IPS-NIHi7 (cell line): ENCODE results near the gene CACNA1H.
A peak's percentile ranks its signal among the peaks of the same experiment; 100 is the strongest.

Experiments
- DNase-seq: peaks from one replicate; pipeline ENCODE4 v3.0.0; 2012; ENCODE audit warnings: mixed read lengths; ENCODE audit errors: extremely low spot score

The CACNA1H gene

DNA sequence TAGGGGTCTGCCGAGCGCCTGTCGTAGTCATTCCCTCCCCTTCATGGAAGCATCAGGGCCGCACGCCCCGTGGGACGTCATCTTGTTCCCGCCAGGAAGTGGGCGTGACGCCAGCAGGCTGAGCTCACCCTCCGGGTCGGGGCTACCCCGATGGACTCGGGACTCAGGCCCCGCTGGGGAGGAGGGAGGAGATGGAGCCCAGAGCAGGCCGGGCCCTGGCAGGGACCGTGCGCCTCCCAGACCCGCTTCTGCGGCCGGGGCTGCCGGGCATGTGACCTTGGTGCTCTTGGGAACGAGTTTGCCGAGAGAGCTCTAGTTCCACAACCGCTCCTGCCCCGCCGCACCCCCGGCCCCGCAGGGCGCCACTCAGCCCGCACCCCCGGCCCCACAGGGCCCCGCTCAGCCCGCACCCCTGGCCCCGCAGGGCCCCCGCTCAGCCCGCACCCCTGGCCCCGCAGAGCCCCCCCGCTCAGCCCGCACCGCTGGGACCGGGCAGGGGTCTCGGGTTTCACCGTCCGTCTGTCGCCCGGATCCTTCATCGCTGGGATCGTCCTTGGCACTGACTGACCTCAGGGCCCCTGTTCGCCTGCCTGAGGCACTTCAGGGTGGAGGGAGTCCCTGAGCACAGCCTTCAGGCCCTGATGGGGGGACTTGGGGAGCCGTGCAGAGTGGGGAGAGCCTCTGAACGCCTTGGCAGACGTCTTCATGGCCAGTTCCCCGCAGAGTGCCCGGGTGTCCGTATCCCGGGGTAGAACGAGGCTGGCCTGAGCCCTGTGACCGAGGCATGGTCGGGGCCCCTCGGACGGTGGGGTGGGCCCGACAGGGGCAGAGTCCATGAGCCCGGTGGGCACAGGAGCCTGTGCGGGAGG, 5.8 kb downstream of the CACNA1H start:
- DNase-seq: no peak

DNA sequence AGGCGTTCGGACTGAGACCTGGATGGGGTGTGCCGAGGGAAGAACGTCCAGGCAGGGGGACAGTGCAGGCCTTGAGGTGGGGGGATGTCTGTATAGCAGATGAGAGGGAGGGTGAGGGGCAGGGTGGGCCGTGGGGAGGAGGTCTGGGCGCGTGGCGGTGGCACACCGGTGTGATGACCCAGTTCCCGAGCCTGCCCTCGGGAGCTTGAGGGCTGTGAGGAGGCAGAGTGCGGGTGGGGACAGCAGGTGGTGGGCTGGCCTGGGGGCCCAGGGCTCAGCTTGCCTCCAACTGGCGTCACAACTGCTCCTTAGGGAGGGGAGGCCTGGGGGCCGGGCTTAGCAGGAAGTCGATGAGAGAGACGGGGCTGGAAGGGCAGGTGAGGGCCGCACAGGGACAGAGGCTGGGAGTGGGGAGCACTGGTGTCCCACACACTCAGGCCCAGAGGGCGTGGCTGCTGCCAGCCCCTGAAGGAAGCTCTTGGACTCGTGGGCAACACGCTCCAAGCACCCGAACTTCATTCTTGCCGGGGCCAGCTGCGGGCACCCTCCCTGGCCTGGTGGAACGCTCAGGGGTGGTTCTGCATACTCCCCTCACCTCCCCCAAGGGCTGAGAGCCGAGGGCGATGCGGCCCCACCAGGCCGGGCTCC, 6.5 kb downstream of the CACNA1H start:
- no peak for DNase-seq

DNA sequence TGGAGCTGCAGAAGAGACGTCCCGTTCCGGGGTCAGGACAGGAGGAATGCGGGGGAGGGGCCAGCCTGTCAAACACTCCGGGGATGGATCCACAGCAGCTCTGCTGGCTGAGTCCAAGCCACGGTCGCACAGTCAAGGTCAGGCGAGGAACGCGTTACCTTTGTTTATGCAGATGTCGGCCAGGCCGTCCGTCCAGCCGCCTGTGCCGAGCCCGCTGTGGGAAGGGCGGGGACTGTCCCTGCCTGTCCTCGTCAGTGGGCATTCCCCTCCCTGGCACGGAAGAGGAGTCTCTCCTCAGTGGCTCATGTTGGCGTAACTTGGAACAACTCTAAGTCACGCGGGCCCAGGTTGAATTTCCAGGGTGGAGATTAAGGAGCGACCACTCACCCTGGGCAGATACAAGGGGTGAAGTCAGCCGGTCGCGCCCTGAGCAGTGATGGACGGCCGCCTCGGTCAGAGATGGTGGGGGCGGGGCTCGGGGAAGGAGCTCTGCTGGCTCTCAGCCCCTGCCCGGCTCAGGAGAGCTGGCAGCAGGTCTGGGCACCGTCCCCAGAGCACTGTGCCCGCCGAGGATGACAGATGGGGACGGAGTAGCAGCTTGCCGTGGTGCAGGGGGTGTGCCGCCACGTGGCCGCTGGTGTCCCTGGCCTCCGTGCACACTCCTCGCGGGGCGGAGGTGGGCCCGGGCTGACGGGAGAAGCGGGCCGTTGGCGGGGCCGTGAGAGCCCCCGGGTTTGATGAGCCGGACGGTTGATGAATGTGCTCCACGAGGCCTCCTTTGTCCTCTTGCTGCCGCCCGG, 7.3 kb downstream of the CACNA1H start:
- no peak for DNase-seq

DNA sequence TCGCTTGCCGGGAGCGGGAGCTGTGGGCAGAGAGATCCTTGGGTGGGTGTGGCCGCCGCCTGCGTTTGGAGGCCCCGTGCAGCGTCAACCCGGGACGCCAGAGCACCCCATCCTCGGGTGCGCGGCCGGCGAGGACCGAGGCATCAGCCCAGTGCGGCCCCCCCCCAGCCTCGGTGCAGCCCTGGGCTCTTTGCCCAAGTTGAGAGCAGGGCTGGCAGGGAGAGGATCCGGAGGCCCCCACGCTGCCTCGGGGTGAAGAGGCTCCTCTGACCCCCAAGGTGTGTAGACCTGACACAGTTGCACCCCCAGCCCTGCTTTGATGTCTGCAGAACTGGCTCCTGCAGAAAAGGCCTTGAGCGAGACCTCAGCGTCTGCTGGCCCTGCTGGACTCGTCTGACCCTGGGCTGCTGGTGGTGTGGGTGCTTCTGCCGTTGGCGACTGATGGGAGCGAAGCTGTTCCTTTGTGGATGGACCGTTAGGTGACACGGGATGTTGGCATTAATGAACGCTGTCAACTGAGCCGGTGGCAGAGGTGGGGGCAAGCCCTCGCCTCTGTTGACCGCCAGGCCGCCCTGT, 8.0 kb downstream of the CACNA1H start:
- no peak for DNase-seq

DNA sequence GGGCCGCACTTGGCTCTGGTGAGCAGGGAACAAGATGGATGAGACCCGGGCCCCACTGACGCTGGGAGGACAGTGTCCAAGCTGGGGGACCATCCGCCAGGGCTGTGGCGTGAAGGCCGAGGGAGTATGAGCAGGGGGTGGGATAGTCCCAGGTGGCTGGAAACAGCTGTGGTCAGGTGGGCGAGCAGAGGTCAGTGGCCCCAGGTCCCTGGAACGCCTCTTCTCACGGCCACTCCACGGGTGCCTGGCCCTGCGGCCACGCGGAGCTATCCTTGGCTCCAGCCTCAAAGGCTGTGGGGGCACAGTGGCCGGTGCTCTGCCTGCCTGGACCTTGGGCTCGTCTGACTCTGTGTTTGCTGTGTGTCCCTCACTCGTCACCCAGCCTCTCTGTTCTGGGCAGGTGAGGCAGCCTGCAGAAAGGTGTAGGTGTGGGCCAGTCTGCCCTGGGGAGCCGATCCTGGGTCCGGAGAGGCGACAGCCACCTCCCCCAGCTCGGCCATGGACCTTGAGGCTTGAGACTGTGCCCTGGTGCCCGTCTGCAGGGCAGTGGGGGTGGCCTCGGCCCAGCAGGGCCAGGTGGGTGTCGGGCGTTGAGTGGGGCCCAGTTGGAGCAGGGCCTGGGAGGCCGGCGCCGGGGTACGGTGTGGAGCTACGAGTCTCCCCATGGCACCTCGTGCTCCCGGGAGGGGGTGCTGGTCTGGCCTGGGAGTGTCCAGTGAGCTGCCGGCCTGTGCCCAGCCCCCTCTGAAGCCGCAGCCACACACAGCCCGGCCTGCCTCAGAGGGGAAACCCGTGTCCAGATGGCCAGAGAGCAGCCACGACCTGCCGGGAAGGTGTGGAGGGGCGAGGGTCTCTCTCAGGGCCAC, 10.0 kb downstream of the CACNA1H start:
- DNase-seq: no peak

DNA sequence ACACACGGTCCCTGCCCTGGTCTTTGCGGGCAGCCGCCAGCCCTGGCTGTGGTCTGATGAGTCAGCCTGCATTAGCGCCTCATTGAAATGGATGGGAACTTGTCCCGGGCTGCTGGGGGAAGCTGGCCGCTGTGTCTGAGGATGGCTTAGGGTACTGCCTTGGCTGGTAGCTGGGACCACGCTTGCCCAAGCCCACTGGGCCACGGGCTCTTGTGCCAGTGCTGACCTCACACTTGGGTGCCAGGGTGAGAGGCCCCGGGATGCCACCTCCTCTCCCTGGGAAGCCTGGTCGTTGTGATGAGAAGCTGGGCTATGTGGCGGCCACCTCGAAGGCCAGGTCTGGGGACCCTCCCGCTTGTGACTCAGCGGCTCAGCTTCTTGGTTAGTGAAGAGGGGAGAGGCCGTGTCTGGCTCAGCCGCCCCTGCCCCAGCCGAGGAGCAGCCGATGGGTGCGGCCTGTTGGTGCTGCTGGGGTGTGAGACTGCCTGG, 10.7 kb downstream of the CACNA1H start:
- peak; percentile 73 for DNase-seq

DNA sequence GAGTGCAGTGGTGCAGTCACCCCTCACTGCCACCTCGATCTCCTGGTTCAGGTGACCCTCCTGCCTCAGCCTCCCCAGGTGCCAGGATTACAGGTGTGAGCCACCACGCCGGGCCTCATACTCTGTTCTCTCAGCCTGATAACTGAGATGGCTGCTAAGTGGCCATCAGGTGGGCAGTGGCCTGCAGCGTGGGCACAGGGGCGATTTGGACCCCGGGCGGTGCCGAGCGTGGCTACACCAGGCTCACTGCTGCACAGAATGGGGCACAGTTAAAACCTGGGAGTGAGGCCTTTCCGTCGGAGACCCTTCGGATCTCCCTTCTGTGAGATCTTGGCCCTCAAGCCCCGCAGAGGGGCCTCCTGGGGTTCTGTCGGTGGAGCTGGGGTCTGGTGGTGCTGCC, 11.5 kb downstream of the CACNA1H start:
- no peak for DNase-seq

DNA sequence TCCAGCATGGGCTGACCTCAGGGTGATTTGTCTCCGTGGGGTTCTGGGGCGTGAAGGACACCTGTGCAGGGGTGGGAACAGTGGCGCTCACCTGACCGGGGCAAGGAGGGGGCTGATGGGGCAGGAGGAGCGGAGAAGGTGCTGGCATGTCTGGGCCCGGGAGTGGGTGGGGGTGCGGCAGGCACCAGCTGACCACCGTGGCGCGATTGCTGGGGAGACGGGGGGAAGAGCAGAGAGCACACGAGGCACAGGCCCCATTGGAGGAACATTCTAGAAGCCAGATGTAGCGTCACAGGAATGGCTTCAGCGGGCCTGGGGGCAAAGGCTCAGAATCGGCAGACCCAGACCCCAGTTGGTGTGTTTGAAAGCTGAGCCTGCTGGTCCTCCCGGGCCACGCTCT, 12.1 kb downstream of the CACNA1H start:
- no peak for DNase-seq

DNA sequence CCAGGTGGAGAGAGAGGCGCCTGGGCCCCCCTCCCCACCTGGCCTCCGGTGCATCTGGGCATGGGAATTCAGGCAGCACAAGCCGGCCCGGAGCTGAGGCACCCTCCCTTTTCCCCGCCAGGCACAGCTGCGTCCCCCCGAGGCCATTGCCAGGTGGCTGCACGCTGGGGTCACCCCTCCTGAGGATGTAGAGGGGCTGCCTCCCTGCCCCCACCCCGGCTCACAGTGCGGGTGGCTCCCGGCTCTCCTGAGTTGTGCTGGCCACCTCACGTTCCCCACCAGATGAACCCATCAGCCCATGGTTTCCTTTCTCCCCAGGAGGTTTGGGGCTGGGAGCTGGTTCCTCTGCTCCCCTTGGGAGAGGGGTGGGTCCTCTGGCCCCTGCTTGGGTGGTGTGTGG, 12.6 kb downstream of the CACNA1H start:
- DNase-seq: no peak

DNA sequence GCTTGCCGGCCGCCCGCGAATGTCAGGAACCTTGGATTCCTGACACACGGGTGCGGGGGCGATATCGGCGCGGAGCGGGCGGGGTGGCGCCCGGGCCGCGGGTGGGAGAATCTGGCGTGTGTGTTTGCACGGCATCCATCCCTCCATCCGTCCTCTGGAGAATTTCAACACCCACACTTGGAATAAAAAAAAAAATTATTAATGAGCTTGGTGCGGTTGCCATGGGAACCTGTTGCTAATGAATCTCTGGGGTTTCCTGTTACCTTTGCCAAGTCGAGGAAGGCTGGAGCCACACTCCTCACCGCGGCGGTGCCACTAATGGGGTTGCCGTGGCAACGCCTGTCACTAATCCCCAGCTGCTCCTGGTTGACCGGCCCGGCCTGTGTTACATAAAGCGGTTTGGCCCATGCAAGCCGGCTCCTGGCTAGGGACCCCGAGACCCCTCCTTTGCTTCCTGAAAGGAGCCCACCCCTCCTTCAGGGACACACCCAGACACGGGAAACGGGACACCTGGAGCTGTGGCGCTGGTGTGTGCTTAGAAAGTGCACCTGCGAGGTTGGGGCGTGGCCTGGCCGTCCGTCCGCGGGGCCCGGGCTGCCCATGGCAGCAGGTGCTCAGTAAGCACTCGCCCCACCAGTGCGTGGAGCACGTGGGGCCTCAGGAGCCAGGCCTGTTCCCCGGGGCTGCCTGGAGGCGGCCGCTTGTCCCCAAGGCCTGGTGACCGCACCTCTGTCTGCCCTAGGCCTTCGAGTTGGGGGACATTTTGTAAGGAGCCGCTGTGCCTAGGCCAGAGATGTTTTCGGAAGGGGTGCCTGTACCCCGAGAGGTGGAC, 14.6 kb downstream of the CACNA1H start:
- DNase-seq: no peak

DNA sequence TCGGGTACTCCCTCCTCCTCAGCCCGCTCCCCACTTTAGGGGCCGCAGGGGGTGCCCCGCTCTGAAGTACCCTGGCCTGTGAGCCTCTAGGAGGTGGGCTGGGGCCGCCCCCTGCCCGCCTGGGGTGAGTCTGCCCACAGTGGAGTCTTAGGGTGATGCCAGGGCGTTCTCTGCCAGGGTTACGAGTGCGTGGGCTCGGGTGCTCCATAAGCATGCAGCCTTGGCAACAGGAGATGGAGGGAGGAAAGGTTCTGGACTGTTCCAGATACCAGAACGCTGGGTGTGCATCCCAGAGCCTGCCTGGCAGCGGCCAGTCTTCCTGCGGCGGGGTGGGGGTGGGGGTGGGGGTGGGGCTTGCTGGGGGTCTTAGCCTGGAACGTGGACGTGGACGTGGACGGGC, 15.9 kb downstream of the CACNA1H start:
- DNase-seq: no peak

DNA sequence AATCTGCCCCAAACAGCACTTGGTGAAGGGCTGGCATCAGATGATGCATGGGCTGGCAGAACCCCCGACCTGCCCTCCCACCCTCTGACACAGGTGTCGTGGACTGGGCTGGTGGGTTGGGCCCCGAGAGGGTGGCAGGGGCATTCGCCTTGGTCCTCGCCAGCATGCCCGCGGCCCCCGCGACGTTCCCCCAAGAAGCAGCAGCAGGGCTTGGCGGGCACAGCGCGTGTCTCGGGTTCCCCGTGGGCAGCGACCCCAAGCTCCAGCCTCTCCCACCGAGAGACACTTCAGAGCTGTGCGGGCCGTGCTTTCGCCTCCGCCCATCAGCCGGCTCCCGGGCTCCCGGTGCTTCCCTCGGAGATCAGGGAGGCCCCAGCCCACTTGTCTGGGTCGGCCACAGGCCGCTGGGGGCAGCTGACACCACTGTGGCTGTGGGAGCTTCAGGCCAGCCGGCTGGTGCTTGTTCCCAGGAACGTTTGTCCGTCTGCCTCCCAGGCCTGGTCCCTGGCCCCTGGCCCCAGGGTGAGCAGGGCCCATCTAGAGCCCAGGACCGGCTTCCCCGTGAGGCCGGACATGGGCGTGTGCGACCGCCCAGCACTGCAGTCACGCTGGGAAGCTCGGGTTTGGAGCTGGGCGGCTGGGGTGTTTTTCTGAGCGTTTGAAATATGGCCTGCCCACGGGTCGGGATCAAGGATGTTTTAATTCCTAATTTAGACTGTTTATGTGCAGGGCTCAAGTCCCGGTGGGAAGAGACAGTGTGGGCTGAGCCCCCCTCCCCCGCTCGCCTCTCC, 16.6 kb downstream of the CACNA1H start:
- DNase-seq: no peak

DNA sequence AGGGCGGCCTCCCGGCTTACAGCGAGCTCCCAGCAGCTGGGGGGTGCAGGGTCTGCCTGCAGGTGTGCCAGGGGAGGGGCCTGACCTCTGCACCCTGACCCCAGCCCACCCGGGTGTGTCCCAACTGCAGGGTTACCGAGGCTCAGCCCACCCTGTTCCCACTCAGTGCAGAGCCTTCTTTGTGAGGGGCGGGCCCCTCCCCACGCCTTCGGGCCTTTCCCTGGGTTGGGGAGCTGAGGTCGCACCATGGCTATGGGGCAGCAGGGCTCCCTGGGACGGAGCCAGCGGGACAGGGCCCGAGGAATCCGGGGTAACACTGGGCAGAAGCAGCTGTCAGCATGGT, 17.1 kb downstream of the CACNA1H start:
- DNase-seq: no peak

DNA sequence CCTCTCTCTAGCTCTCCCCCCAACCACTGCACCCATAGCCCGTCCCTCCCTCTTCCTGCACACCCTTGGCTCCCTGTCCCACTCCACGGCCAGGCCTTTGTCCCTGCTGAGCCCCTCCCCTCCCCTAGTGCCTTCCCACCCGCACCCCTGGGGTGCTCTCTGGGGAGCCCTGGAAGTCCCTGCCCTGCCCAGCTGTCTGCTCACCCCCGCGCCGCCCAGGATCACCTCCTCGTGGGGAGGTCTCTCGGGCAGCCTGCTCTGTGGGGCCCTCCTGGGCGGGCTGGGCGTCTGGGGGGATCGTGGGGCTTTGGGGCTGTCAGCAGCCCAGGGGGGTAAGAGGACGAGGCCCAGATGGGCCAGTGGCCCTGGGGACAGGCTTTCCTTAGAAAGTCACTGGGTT, 18.1 kb downstream of the CACNA1H start:
- DNase-seq: no peak

DNA sequence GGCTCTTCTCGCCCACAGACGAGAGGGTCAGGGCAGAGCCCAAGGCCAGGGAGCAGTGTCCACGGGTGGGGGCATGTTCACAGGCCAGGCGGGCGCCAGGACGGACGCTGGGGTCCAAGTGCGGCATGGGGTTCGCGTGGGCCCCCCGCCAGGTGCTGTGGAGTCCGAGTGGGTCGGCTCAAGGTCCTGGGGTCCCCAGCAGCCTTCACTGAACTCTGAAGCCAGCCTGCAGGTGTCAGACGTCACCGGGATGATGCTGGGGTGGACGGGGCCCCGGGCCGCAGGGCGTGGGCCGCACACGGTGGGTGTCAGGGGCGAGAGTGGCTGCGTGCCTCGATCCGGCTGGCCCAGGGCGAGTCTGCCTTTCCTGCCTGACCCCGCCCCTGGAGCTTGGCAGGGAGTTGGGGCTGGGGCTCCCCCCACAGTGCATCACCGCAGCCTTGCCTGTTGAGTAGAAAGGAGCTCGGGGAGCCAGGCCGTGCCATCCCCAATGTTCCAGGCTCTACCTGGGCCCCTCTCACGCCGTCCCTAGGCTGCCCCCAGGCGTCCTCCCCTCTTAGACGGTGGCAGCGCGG, 19.0 kb downstream of the CACNA1H start:
- DNase-seq: no peak

DNA sequence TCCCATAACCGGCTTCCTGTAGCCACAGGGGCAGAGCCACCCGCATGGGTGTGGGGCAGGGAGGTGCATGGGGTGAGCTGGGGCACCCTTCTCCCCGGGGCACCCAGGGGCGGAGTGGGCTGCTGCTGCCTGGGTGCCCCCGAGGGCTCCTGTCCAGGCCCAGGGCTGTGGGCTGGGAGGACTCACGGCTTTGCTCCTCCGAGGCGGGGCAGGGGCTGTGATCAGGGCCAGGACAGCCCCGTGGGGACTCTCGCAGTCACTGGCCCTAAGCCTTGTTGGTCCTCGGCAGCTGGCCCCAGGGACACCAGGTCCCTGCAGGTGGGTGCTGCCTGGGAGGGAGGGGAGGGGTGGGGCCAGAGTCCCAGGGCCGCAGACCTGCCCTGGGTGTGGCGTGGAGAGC, 19.7 kb downstream of the CACNA1H start:
- no peak for DNase-seq

DNA sequence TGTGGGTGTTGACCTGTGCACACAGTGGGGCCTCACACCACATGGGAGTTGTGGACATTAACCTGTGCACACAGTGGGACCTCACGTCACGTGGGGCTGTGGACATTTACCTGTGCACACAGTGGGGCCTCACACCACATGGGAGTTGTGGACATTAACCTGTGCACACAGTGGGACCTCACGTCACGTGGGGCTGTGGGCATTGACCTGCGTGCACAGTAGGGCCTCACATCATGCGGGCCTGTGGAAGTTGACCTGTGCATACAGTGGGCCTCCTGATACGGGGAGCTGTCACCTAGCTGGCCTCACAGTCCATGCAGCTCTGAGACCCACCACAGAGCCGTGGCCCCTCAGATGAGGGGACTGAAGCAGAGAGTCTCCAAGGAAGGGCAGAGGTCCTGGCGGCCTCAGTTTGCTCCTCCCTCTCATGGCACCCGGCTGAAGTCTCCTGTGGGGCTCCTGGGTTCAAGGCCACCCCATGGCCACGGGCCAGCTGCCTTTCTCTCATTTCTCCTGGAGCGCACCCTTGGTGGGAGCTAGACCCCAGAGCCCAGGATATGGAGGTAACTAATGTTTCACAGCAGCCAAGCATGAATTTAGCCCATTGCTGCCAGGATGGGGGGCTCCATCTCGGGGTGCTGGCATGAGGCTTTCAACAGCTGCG, 21.0 kb downstream of the CACNA1H start:
- no peak for DNase-seq
